NCI-H446 (cell line): ENCODE measurements around the gene RFTN1.
A peak's percentile ranks its signal among the peaks of the same experiment; 100 is the strongest.

Experiments
- DNase-seq, 2 experiments: peaks; one replicate each; lab custom pipeline; 2025; lab: John Stamatoyannopoulos, UW

Gene RFTN1

DNA sequence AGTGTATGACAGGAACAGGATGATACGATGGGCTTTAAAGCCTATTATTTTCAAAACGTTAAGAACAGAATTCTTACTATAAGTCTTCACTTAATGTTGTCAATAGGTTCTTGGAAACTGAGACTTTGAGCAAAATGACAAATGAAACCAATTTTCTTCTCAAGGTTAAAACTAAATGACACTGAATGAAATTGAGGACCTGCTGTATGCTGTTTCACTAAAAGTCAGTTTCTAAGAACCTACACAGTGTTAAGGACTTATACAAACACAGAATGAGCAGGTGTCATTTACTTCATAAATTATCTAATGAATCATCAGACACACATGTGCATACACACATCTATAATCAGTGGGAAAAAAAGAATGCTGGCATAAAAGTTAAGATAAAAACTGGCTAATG, 106.9 kb downstream of the RFTN1 start:
- DNase-seq: no peak

DNA sequence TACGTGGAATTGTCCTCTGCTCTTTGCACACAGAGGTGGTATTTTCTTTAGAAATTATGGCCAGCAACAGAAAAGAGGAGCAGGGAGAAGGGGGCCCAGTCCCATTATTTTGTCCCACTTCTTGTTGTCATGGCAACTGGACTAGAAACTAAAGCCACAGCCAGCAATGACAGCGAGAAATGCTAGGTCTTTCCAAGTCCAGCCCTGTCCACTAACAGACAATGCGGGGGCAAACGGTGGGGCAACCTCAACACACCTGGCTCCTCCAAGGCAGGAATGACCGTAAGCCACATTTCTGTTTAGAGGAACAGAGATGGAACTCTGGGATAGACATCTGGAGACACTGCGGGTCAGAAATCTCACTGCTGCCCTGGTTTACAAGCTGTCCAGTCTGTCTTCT, 107.3 kb downstream of the RFTN1 start:
- no peak for DNase-seq

- DNase-seq: no peak
These were observed 109.1 kb downstream of the RFTN1 start for GRCh38 chr3:16404349-16404895.

DNA sequence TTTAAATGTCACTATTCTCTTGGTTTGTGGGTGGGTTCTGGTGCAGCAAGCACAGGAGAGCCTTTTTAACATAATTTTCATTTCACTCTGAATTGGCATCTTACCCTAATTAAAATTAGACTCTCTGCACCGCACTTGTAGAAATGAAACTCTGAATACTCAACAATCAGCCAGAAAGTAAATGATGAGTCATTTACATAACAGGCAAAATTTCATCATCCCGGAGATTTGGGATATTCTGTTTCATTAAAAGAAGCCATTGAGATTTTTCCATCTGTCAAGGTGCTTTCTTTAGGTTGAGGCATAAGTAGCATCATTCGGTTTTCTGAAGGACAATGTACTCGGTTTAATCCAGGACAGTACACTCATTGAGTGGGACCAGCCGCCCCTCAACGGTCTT, 111.0 kb downstream of the RFTN1 start:
- DNase-seq: no peak

- DNase-seq: no peak
These were observed 112.2 kb downstream of the RFTN1 start for GRCh38 chr3:16401273-16401672.

GRCh38 chr3:16400106-16400931, 113.2 kb downstream of the RFTN1 start:
- DNase-seq: no peak

GRCh38 chr3:16399473-16399872, 114.0 kb downstream of the RFTN1 start:
- peak; percentile 38 to 61 for DNase-seq

GRCh38 chr3:16398648-16399047, 114.9 kb downstream of the RFTN1 start:
- no peak for DNase-seq

- DNase-seq: no peak
These were observed 117.3 kb downstream of the RFTN1 start for GRCh38 chr3:16396202-16396601.

DNA sequence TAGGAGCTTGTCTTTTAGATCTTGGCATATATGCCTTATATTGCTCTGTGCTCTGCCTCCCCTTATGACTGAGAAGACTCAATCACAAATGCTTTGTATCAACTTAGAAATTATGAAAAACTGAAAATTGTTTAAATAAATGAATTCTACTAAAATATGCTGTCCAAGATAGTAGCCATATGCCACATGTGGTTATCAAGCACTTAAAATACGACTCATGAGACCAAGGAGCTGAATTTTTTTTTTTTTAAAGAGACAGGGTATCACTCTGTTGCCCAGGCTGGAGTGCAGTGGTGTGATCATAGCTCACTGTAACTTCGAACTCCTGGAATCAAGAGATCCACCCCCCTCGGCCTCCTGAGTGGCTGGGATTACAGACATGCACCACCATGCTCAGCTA, 118.3 kb downstream of the RFTN1 start:
- no peak for DNase-seq

- no peak for DNase-seq
These were observed 118.9 kb downstream of the RFTN1 start for GRCh38 chr3:16394639-16395038.

GRCh38 chr3:16392717-16393116, 120.8 kb downstream of the RFTN1 start:
- no peak for DNase-seq

DNA sequence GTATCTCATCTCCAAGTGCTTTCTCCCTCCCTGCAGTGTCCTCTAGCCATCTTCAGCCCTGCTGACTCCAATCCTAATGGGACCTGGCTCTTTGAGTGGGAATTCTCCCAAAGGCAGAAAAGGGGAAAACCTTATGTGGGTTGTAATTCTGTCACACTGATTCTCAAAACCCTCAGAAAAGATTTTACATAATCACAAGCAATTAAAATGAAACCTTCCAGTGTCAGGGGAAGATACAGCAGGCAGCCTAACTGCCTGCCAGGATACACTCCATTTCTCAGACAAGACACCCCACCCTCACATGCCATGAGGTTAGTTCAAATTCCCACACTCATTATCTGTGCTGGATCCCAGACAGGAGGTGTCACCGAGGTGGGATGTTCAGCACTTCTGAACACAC, 121.4 kb downstream of the RFTN1 start:
- no peak for DNase-seq

GRCh38 chr3:16390581-16390980, 122.9 kb downstream of the RFTN1 start:
- no peak for DNase-seq

- no peak for DNase-seq
These were observed 124.6 kb downstream of the RFTN1 start for GRCh38 chr3:16388850-16389441.

DNA sequence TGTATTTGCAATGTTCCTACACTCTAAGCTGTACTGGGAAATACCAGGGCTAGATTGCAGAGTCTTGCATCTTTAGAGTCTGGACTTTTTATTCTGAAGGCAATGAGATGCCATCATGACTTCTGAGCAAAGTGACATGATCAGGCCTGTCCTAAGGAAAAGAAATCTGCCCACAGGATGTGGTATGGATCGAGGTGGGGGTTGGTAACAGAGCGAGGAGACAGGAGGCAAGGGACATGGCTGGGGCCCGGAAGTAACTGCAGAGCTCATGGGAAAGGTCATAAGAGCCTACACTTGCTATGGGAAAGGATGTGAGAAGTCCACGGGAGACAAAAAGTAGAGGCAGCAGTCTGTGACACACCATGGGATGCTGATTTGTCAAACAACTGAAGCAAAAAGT, 126.9 kb downstream of the RFTN1 start:
- DNase-seq: no peak

DNA sequence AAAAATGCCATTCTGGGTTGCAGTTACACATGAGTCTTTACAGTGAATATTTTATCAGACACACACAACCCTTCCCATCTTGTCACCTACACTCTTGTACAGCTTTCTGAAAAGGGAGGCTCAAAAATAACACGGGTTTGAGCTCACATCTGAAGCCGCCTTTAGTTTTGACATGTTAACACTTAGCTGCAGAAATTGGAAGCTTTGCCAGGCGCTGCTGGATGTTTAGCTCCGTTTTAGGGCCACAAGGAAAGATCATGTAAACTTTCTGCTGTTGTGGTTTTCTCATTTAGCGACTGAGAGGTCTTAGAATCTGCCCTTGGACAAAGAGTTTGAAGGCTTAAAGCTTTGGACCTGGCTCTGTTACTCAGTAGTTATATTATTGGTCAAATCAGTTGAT, 128.3 kb downstream of the RFTN1 start:
- DNase-seq: no peak

DNA sequence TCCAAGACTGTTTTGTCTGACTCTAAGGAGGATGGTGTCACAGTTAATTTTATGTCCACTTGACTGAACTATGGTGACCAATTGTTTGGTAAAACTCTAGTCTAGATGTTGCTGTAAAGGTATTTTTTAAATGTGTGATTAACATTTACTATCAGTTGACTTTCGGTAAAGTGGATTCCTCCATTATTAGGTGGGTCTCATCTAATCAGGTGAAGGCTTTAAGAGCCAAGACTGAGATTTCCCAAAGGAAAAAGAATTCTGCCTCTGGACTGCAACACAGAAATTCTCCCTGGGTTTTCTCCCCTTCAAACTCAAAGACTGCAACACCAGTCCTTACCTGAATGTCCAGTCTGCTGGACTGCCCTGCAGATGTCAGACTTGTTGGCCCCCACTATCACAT, 129.6 kb downstream of the RFTN1 start:
- no peak for DNase-seq

DNA sequence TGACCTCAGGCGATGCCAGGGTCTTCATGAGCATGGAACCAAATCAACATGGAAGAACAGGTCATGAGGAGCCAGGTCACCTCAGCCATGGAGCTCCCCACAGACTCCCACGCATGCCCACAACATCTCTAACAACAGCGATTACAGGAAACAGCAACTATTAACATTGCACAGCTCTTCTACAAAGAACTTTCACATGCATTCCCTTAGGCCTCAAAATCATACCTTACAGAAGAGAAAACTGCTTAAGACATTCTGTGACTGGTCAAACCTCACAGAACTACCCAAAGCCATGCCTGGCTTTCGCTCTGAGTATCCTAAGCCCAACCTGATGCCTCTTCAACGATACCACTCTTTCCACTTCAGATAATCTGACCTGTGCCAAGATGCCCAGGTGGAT, 130.7 kb downstream of the RFTN1 start:
- no peak for DNase-seq

- DNase-seq: no peak
These were observed 132.1 kb downstream of the RFTN1 start for GRCh38 chr3:16381426-16381825.

GRCh38 chr3:16380421-16380820, 133.1 kb downstream of the RFTN1 start:
- DNase-seq: no peak

GRCh38 chr3:16379838-16380237, 133.7 kb downstream of the RFTN1 start:
- DNase-seq: no peak

DNA sequence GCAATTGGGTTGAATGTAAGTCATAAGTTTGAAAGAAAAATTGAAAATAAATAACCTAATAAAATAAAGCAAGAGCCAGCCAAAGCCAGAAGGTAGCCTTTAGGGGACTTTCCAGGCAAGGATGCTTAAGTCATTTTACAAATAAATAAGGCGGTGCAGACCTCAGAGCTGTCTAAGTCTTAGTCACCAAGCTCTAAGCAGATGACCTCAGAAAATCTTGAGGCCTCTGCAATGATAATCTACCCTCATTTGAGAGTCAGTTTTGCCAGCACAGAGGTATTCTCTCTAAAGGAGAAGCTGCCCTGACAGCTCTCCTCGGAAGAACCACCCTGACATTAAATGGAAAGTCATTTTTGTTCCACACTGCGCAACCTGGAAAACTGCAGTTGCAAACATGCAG, 134.6 kb downstream of the RFTN1 start:
- no peak for DNase-seq

GRCh38 chr3:16378415-16378814, 135.1 kb downstream of the RFTN1 start:
- no peak for DNase-seq
